Astrocyte (in vitro differentiated cells and primary cell): ENCODE measurements around the gene PTPN13.

Source experiments
- EZH2 ChIP-seq: IDR thresholded peaks from 2 replicates; pipeline ENCODE4 v1.6.1; 2012; ENCODE audit warnings: mild to moderate bottlenecking, low read length, inconsistent platforms; ENCODE audit not compliant: insufficient read depth
- TF ChIP-seq, protein P1 (sequence below): IDR thresholded peaks from 2 replicates; pipeline ENCODE4 v1.5.1; 2011; ENCODE audit warnings: low read depth, mild to moderate bottlenecking, inconsistent platforms, low read length, moderate library complexity; ENCODE audit not compliant: insufficient read depth

DNA sequence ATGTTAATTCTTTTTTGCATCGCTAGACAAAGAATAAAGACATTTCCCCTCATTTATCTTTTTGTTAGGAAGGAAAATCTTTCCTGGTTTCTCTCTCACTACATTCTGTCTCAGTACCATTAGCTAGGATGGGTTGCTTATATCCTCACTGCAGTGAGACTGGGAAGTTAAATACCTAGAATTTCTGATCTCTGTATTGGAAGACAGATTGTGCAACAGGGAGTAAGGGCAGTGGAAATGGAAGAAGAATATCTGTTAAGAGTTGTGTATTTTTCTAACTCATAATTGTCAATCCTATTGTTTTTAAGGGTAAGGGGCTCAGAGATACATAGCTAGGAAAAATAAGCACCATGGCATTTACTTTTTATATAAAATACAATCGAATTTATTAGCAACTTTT is 19.6 kb downstream of the PTPN13 start:
- TF ChIP-seq, protein P1, sequence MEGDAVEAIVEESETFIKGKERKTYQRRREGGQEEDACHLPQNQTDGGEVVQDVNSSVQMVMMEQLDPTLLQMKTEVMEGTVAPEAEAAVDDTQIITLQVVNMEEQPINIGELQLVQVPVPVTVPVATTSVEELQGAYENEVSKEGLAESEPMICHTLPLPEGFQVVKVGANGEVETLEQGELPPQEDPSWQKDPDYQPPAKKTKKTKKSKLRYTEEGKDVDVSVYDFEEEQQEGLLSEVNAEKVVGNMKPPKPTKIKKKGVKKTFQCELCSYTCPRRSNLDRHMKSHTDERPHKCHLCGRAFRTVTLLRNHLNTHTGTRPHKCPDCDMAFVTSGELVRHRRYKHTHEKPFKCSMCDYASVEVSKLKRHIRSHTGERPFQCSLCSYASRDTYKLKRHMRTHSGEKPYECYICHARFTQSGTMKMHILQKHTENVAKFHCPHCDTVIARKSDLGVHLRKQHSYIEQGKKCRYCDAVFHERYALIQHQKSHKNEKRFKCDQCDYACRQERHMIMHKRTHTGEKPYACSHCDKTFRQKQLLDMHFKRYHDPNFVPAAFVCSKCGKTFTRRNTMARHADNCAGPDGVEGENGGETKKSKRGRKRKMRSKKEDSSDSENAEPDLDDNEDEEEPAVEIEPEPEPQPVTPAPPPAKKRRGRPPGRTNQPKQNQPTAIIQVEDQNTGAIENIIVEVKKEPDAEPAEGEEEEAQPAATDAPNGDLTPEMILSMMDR = no peak
- TF ChIP-seq EZH2 = no peak
